Keratinocyte (primary cell): ENCODE results near the gene PAPPA2. TPM values are rescaled to one million over a fixed set of nuclear protein-coding genes. Genes with fewer than 3 reads are reported as not detected.

ENCODE experiments used
- DNase-seq: peaks from one replicate; pipeline ENCODE4 v3.0.0-alpha.2; 2011; ENCODE audit warnings: low read depth, missing footprints, low spot score
- FAIRE-seq: peaks from 2 replicates; lab custom pipeline; 2011; peaks lifted over from hg19 to GRCh38; lab: Jason Lieb, UNC
- H2AFZ ChIP-seq: 2 replicates; pipeline ENCODE4 v1.6.0; 2012; ENCODE audit warnings: low read length, control low read depth, inconsistent platforms; ENCODE audit not compliant: control insufficient read depth
- H3K27ac ChIP-seq: 2 replicates; pipeline ENCODE4 v1.5.1; 2011; ENCODE audit warnings: low read length; ENCODE audit not compliant: control insufficient read depth, insufficient read depth
- H3K27me3 ChIP-seq: 3 replicates; pipeline ENCODE4 v1.6.0; 2011; ENCODE audit warnings: low read length; ENCODE audit not compliant: control insufficient read depth, insufficient read depth; ENCODE audit errors: extremely low read depth
- H3K36me3 ChIP-seq, 2 experiments: 2 replicates in 1 of 2; 3 replicates in 1 of 2; pipeline ENCODE4 v1.5.1; 2011; ENCODE audit warnings: low read length in 2 of 2, mild to moderate bottlenecking in 1 of 2; ENCODE audit not compliant: control insufficient read depth in 2 of 2, insufficient read depth in 2 of 2; ENCODE audit errors: extremely low read depth in 1 of 2
- H3K4me1 ChIP-seq: 3 replicates; pipeline ENCODE4 v1.5.1; 2011; ENCODE audit warnings: low read length; ENCODE audit not compliant: control insufficient read depth, insufficient read depth; ENCODE audit errors: extremely low read depth
- H3K4me2 ChIP-seq: 3 replicates; pipeline ENCODE4 v1.6.0; 2011; ENCODE audit warnings: low read depth, low read length; ENCODE audit not compliant: control insufficient read depth, insufficient read depth; ENCODE audit errors: extremely low read depth
- H3K4me3 ChIP-seq, 3 experiments: fragments of 200-600 bp in 1 of 3; sonication (generic) in 1 of 3; 2 replicates in 2 of 3; 3 replicates in 1 of 3; pipeline ENCODE4 v1.5.1; 2011 to 2016; ENCODE audit warnings: low read length in 3 of 3, mild to moderate bottlenecking in 3 of 3, control low read depth in 2 of 3, inconsistent platforms in 1 of 3, low read depth in 1 of 3, mixed read lengths in 1 of 3, mixed run types in 1 of 3, moderate library complexity in 1 of 3; ENCODE audit not compliant: control insufficient read depth in 2 of 3, insufficient read depth in 2 of 3; ENCODE audit errors: extremely low read depth in 1 of 3
- H3K79me2 ChIP-seq: 2 replicates; pipeline ENCODE4 v1.6.0; 2012; ENCODE audit warnings: low read length; ENCODE audit not compliant: control insufficient read depth, insufficient read depth
- H3K9ac ChIP-seq: 3 replicates; pipeline ENCODE4 v1.6.0; 2011; ENCODE audit warnings: low read length; ENCODE audit not compliant: control insufficient read depth, insufficient read depth; ENCODE audit errors: extremely low read depth
- H3K9me1 ChIP-seq: 3 replicates; pipeline ENCODE4 v1.6.0; 2011; ENCODE audit warnings: low read length; ENCODE audit not compliant: control insufficient read depth, insufficient read depth; ENCODE audit errors: extremely low read depth
- H3K9me3 ChIP-seq: 2 replicates; pipeline ENCODE4 v1.5.1; 2012; ENCODE audit warnings: low read depth, low read length; ENCODE audit not compliant: control insufficient read depth
- H4K20me1 ChIP-seq: 3 replicates; pipeline ENCODE4 v1.6.0; 2011; ENCODE audit warnings: low read length; ENCODE audit not compliant: control insufficient read depth, insufficient read depth; ENCODE audit errors: extremely low read depth
- CTCF ChIP-seq, 3 experiments: IDR thresholded peaks in 1 of 3; conservative IDR thresholded peaks in 1 of 3; optimal IDR thresholded peaks in 1 of 3; 2 replicates in 2 of 3; 3 replicates in 1 of 3; pipeline versions ENCODE3 to v1.5.1; 2011; ENCODE audit warnings: low read length in 3 of 3, mild to moderate bottlenecking in 3 of 3, moderate library complexity in 2 of 3, control low read depth in 1 of 3, inconsistent platforms in 1 of 3; ENCODE audit not compliant: insufficient read depth in 2 of 3; ENCODE audit errors: extremely low read depth in 1 of 3
- EZH2 ChIP-seq: IDR thresholded peaks from one replicate; pipeline ENCODE4 v1.6.1; 2012; ENCODE audit warnings: inconsistent platforms, mild to moderate bottlenecking, low read length, moderate library complexity
- dilution Hi-C: fragments of 300-500 bp; cut with MboI; formaldehyde crosslinking; loops from one replicate; pipeline ENCODE4 v1.7.0; 2020; ENCODE audit warnings: low sequenced_read_pairs; ENCODE audit not compliant: extremely low pct_ligation_motif_present
- polyA plus RNA-seq, 5 experiments: library from polyadenylated mRNA; depleted of rRNA in 3 of 5; stranded (reverse) in 3 of 5; stranded (forward) in 1 of 5; unstranded in 1 of 5; fragments of >200 nt; gene quantifications; 1 replicate in 1 of 5; 2 replicates in 3 of 5; 3 replicates in 1 of 5; pipeline versions ENCODE4 v1.2.1 to v1.2.3, GENCODE V29; 2011 to 2012; ENCODE audit warnings: missing spikeins in 2 of 5, low read depth in 1 of 5, low replicate concordance in 1 of 5

Gene PAPPA2
- polyA plus RNA-seq, 1 donor (not counting 4 experiments of a cell fraction or from before 2014, with no cell fraction given) = 0.07 TPM

GRCh38 chr1:176811511-176812288 is 348.7 kb downstream of the PAPPA2 start:
- Histone ChIP-seq H3K27ac (no peak overlapping the region), H3K9me3 (no peaks in the 10 kb centered on the region), H3K9me1 (no peaks in the 10 kb centered on the region), H3K36me3 (no peaks in the 10 kb centered on the region), H2AFZ (no peak overlapping the region), H3K4me3 (no peak overlapping the region), H3K4me1 (no peaks in the 10 kb centered on the region), H3K4me2 (no peak overlapping the region), H3K9ac (no peak overlapping the region), H3K79me2 (no peaks in the 10 kb centered on the region), H4K20me1 (no peaks in the 10 kb centered on the region), H3K27me3 (no peaks in the 10 kb centered on the region)
- FAIRE-seq (no peak), DNase-seq (no peak)
- dilution Hi-C loops = no loop called here
- no peak for TF ChIP-seq CTCF (optimal IDR thresholded peaks at IDR 0.05 in 1 of 3, IDR thresholded peaks at IDR 0.05 in 1 of 3, conservative IDR thresholded peaks at IDR 0.05 in 1 of 3; ENCODE audit: extremely low read depth in 1 of 3, insufficient read depth in 2 of 3, low read length in 3 of 3)
- TF ChIP-seq EZH2 = no peak

GRCh38 chr1:176815621-176816020 is 352.6 kb downstream of the PAPPA2 start:
- no peaks in the 10 kb centered on the region for H3K9me3 ChIP-seq
- H3K9ac ChIP-seq = no peak overlapping the region
- no peaks in the 10 kb centered on the region for H4K20me1 ChIP-seq
- no peaks in the 10 kb centered on the region for H3K36me3 ChIP-seq
- H3K4me1 ChIP-seq = no peaks in the 10 kb centered on the region
- no peak overlapping the region for H3K4me3 ChIP-seq
- dilution Hi-C loops = no loop called here
- no peak overlapping the region for H2AFZ ChIP-seq
- no peaks in the 10 kb centered on the region for H3K9me1 ChIP-seq
- FAIRE-seq (no peak), DNase-seq (no peak)
- H3K79me2 ChIP-seq = no peaks in the 10 kb centered on the region
- no peak overlapping the region for H3K27ac ChIP-seq
- TF ChIP-seq CTCF (optimal IDR thresholded peaks at IDR 0.05 in 1 of 3, IDR thresholded peaks at IDR 0.05 in 1 of 3, conservative IDR thresholded peaks at IDR 0.05 in 1 of 3; ENCODE audit: extremely low read depth in 1 of 3, insufficient read depth in 2 of 3, low read length in 3 of 3) (no peak), EZH2 (no peak)
- no peaks in the 10 kb centered on the region for H3K27me3 ChIP-seq
- no peak overlapping the region for H3K4me2 ChIP-seq
